IPS-20b (cell line): Measurements from ENCODE around the gene FOXD1.

Experiments
- H3K27ac ChIP-seq: one replicate; pipeline ENCODE4 v1.5.1; 2013; ENCODE audit warnings: low read length
- H3K27me3 ChIP-seq: 2 replicates; pipeline ENCODE4 v1.6.1; 2013; ENCODE audit warnings: mild to moderate bottlenecking, low read length, inconsistent platforms; ENCODE audit not compliant: insufficient read depth
- H3K36me3 ChIP-seq: 2 replicates; pipeline ENCODE4 v1.6.1; 2013; ENCODE audit warnings: low read depth, mild to moderate bottlenecking, inconsistent platforms, low read length, moderate library complexity; ENCODE audit not compliant: insufficient read depth
- H3K4me1 ChIP-seq: 2 replicates; pipeline ENCODE4 v1.6.1; 2013; ENCODE audit warnings: mild to moderate bottlenecking, control low read depth, inconsistent platforms, low read length, moderate library complexity; ENCODE audit not compliant: insufficient read depth
- H3K4me3 ChIP-seq: 2 replicates; pipeline ENCODE4 v1.5.1; 2013; ENCODE audit warnings: mild to moderate bottlenecking, low read length, inconsistent platforms
- H3K9ac ChIP-seq: 2 replicates; pipeline ENCODE4 v1.6.1; 2013; ENCODE audit warnings: low read depth, mild to moderate bottlenecking, inconsistent platforms, low read length, moderate library complexity
- H3K9me3 ChIP-seq: 2 replicates; pipeline ENCODE4 v1.6.1; 2013; ENCODE audit warnings: mild to moderate bottlenecking, low read depth, low read length, inconsistent platforms; ENCODE audit not compliant: insufficient read depth

Gene FOXD1

DNA sequence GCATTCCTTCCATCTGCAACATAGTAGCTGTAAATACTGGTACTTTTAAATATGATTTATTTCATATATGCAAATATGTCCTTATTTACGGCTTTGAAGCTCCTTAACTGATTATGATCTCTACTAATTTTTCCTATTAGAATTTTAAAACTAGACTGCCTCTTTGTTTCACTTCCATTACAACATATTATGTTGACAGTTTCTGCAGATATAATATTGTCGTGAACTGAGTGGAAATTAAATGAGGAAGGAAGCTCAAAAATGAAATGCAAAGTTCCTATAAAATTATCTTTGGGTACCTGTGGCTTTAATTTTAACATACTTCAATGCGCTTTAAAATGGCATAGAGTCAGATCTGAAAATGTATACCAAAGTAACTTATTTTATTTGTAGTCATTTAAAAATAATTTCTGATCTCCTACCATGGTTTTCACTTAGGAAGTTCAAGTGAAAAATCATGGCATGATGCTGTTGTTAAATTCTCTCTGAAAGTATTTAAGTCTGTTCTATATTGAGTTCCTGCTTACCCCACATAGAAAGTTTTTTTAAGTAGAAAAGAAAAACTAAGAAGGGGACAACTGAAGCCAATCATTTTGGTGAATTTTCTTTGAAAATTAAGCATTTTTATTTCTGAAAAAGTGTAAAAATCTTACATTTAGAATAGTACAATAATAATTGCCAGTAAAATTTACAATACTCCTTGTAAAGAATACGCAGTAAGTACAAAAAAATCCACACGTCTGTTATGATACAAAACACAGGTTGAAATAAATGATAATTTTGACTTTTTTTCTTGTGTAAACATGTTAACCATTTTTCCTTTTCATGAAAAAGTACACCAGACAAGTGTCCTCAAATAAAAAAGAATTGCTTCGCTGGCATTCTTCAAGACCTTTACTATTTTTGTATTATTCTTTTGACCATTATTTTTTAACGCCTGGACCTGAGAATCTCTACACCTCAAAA, 2.6 kb downstream of the FOXD1 start:
- H3K36me3 ChIP-seq = no peaks in the 10 kb centered on the region
- no peak overlapping the region for H3K9ac ChIP-seq
- H3K27ac ChIP-seq = no peak overlapping the region
- H3K9me3 ChIP-seq = no peaks in the 10 kb centered on the region; the same call in 1 of the 2 replicates
- H3K4me1 ChIP-seq = peaks cover 10% of the 10 kb centered on the region; the same call in 1 of the 2 replicates
- peak overlapping the region; percentile 45 for H3K4me3 ChIP-seq
- peaks cover 95% of the 10 kb centered on the region for H3K27me3 ChIP-seq

DNA sequence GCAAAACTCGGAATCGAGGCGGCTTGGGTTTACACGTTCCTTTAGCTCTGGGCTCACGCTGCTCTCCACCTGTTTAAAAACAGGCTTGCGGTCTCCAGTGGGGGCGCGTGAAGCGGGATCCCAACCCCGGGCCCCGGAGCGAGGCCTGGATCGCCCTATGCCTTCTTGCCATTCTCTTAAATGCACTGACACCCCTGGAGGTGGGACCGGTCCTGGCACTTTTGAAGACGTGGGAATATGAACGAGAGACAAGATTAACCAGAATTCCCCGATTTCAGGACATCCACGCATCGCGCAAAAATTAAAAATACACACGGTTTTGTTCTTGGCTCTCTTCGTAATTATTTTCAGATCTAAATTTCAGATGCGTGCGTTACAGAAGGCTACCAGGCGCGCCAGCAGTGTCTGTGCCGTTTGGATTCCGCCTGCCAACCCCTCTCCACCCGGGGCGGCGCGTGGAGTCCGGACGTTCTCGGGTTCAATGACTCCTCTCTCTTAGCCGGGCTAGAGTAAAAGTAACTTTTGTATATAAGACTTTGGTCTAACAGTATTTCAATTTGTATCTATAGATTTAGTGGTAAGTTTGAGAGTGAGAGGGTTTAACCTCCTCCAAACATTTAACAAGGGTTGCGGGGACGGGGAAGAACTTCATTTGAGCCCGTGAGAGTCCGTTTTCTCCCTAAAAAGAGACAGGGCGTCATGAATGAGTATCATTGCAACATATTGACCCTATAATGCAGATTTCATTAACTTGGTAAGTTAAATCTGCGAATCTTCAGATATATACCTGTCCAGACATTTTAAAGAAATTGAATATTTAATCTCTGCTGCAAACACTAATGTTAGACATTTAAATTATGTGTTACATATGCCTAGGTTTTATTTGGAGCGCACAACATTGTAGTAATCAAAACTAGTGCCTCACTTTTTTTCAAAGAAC, 3.8 kb downstream of the FOXD1 start:
- Histone ChIP-seq H3K9me3 (peaks cover under 1% of the 10 kb centered on the region; the same call in 1 of the 2 replicates), H3K9ac (no peak overlapping the region), H3K4me3 (no peak overlapping the region), H3K27ac (no peak overlapping the region), H3K4me1 (peaks cover 10% of the 10 kb centered on the region; the same call in 1 of the 2 replicates), H3K36me3 (no peaks in the 10 kb centered on the region), H3K27me3 (peaks cover 95% of the 10 kb centered on the region)

DNA sequence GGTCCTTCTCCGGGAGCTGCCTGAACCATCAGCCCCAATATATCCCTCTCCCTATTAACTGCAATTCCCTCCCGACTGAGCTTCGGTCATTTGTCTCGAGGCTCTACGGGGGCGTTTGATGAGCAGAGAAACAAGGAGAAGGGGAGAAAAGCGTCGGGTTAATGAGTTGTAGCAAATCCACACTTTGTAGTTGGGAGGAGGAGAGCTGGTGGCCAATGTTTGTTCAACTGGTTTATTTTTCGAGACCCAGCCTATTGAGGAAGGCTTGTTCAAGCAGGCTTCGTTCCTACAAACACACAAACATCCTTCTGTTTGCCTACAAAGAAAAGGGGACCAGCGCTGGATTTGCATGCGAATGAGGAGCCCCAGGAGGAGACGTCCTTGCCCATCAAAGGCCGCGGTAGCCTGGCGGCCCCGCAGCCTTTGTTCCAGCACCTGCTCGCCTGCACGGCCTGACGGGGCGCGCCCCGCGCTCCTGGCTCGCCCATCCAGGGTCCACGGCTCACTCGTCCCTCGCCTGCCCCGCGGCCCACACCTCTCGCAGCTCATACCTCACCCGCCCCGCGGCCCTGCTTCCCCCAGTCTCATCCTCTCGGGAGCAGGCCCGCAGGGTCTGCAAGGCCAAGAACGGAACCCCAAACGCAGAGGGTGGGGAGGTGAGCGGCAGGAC, 4.6 kb downstream of the FOXD1 start:
- H3K36me3 ChIP-seq = no peaks in the 10 kb centered on the region
- no peak overlapping the region for H3K27ac ChIP-seq
- peaks cover 10% of the 10 kb centered on the region; the same call in 1 of the 2 replicates for H3K4me1 ChIP-seq
- no peak overlapping the region for H3K9ac ChIP-seq
- peaks cover 95% of the 10 kb centered on the region for H3K27me3 ChIP-seq
- H3K4me3 ChIP-seq = peak overlapping the region; percentile 15; the same call in 1 of the 2 replicates
- peaks cover 3% of the 10 kb centered on the region; the same call in 1 of the 2 replicates for H3K9me3 ChIP-seq

DNA sequence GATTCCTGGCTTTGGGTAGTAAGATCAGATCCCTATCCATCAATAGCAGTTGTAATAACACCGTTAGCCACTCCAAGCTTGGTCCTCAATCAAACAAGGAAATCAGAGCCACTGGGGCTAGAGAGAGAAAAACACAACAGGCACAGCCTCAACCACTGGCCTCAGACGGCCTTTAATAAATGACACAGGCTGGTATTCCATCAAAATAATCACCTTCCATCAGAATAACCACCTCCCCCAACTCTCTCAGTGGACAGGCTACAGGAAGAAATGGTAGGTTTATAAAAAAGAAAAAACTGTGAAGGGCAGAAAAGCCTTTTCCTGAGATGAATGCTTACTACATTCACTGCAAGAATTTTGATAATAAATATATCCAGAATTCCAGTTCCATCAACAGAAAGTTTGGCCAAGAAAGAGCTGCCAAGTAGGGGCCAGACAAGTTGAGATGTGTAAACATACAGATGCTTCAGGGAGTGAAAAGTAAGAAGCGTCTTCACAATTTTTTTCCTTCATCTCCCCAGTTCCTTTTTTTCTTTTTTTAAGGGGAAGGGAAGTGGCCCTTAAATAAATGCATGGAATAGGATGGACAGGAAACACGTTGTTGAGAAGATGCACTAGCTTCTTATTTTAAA, 5.5 kb downstream of the FOXD1 start:
- peaks cover 3% of the 10 kb centered on the region; the same call in 1 of the 2 replicates for H3K9me3 ChIP-seq
- no peak overlapping the region for H3K9ac ChIP-seq
- no peaks in the 10 kb centered on the region for H3K36me3 ChIP-seq
- H3K4me1 ChIP-seq = peaks cover 10% of the 10 kb centered on the region; the same call in 1 of the 2 replicates
- no peak overlapping the region for H3K4me3 ChIP-seq
- no peak overlapping the region for H3K27ac ChIP-seq
- H3K27me3 ChIP-seq = peaks cover 95% of the 10 kb centered on the region

DNA sequence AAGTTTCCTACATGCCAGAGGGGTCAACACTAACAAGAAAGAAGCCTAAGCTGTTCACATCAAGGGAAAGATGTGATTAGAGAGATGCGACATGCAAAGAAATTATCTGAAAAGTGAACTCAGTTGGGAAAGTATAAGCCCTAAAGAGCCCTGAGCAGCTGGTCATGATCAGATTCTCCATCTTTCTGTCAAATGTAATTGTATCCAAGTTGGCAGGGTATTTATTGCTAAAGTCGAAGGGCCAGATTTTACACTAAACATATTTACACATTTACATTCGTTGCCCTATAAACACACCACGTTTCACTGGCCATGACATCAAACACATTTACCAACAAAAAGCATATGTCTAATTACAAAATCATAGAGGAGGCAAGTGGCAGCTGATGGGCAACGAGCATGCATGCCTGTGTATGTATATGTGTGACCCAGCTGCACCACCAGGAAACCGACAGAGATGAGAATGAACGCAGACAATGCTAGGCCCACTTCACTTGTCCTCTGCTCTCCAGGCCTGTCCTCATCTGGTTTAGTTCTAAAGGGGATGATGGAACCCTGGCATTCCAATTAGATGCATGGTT, 6.3 kb downstream of the FOXD1 start:
- Histone ChIP-seq H3K4me3 (no peak overlapping the region), H3K9ac (no peak overlapping the region), H3K27me3 (peaks cover 97% of the 10 kb centered on the region), H3K36me3 (no peaks in the 10 kb centered on the region), H3K9me3 (peaks cover 3% of the 10 kb centered on the region; the same call in 1 of the 2 replicates), H3K27ac (no peak overlapping the region), H3K4me1 (peaks cover 10% of the 10 kb centered on the region; the same call in 1 of the 2 replicates)

DNA sequence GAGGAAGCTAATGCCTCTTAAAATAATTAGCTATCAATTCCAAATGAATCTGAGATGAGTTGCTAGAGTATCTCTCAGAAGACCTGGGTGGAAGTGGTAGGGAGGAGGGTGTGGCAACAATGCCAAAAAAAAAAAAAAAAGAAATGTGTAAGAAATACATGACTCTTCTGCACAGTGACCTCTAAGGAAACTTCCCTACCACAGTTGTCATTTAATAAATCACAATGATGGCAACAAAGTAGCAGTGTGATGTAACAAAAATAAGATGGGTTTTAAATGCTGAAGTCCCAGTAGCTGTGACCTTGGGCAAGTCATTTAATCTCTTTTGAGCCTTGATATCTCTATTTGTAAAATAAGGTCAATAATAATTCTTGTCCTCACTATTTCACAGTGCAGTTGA, 7.2 kb downstream of the FOXD1 start:
- no peak overlapping the region for H3K9ac ChIP-seq
- H3K9me3 ChIP-seq = peaks cover 3% of the 10 kb centered on the region; the same call in 1 of the 2 replicates
- peaks cover 10% of the 10 kb centered on the region; the same call in 1 of the 2 replicates for H3K4me1 ChIP-seq
- peaks cover 100% of the 10 kb centered on the region for H3K27me3 ChIP-seq
- H3K27ac ChIP-seq = no peak overlapping the region
- no peaks in the 10 kb centered on the region for H3K36me3 ChIP-seq
- no peak overlapping the region for H3K4me3 ChIP-seq

DNA sequence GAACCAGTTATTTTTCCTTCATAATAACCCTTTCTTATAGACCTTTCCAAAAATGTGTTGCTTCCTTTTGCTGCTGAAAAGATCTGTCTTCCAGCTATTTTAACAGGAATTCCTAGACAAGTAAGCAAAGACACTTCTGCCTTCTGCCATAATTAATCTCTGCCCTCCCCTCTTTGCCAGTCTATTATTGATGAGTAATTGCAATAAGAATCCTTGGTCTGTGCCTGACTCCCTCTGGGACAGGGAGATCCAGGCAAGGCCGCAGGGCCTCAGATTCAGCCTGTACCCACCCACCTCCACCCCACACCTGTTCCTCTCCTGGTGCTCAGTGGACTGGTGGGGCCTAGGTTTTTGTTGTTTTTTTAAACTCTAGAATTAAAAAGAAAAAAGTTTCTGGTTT, 8.3 kb downstream of the FOXD1 start:
- no peaks in the 10 kb centered on the region for H3K36me3 ChIP-seq
- H3K27me3 ChIP-seq = peaks cover 100% of the 10 kb centered on the region
- H3K27ac ChIP-seq = no peak overlapping the region
- no peak overlapping the region for H3K9ac ChIP-seq
- H3K4me3 ChIP-seq = no peak overlapping the region
- peaks cover 3% of the 10 kb centered on the region; the same call in 1 of the 2 replicates for H3K9me3 ChIP-seq
- peaks cover 10% of the 10 kb centered on the region; the same call in 1 of the 2 replicates for H3K4me1 ChIP-seq

DNA sequence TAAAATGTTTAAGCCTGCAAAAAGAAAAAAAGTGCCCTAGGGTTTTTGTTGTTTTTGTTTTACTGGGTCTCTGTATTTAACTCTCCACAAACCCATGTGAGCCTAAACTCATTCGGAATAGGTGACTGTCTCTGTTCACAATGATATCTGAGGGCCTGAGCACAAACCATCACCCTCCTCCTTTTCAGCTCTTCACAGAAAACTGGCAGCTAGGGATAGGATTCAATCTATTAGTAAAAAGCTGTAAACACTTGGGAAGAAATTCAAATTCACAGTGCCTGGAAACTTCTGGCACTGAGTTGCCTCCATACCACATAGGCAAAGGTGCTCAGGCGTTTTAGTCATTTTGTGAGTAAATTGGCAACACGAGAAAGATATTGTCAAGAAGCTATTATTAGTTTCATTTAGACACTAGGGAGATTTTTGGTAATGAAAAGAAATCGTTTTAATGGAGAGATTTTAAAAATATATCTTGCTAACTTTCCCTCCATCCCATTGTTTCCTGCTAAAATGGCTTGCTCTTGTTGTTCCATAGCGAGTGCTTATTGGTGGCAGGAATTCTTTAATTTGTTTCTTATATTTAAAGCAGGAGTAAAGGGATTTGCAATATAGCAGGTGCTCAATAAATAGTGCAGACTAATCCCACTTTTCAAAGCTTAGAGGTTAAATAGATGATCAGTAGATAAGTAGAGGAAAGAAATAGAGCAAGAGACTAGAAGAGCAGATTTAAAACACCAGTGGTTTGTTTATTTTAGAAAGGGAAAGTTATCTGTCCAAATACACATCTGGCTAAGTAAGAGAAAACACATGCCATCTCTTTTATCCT, 9.7 kb downstream of the FOXD1 start:
- no peak overlapping the region for H3K4me3 ChIP-seq
- H3K4me1 ChIP-seq = peaks cover 9% of the 10 kb centered on the region; the same call in 1 of the 2 replicates
- peaks cover 100% of the 10 kb centered on the region for H3K27me3 ChIP-seq
- no peak overlapping the region for H3K27ac ChIP-seq
- peaks cover 3% of the 10 kb centered on the region; the same call in 1 of the 2 replicates for H3K9me3 ChIP-seq
- no peaks in the 10 kb centered on the region for H3K36me3 ChIP-seq
- H3K9ac ChIP-seq = no peak overlapping the region

DNA sequence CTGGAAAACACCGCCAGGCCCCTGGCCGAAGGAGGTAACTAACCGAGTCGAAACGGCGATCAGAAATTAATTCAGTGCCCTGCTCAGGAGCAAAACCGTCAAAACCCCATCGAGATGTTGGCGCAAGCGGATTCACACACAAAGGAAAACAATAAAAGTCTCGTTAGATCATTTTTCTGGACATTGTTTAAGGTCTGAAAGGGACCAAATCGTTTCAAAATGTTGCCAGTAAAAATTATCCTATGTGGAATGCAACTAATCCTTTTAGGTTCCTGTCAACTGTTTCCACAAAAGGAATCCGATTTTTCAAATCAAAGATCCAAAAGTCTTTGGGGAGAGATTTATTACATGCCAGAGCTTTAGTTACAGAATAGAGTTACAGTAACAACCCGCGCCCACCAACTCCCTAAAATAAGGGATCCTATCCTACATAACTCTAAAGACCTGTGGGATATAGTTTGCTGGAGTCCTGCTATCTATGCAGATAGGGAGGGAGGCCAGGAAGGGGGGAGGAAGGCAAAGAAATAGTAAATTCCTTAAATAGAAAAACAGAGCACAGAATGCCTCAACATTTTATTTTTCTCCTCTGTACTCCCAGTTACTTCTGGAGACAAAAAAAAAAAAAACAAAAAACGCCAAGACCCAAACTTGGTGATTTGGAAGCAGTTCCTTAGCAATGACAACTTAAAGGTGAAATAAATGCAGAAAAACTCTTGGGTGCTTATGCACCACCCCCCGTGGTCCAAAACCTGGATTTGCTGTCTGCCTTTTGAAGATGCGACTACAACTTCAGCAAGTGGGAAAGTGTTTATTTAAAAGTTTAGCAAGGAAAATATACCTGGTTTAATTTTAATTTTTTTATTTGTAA, 10.6 kb downstream of the FOXD1 start:
- no peak overlapping the region for H3K9ac ChIP-seq
- H3K27ac ChIP-seq = no peak overlapping the region
- H3K36me3 ChIP-seq = no peaks in the 10 kb centered on the region
- H3K4me1 ChIP-seq = peaks cover under 1% of the 10 kb centered on the region; the same call in 1 of the 2 replicates
- peak overlapping the region; percentile 47 for H3K4me3 ChIP-seq
- peaks cover 3% of the 10 kb centered on the region; the same call in 1 of the 2 replicates for H3K9me3 ChIP-seq
- peaks cover 100% of the 10 kb centered on the region for H3K27me3 ChIP-seq
